Measurements from ENCODE around the gene TBL3.

The TBL3 gene

GRCh38 chr16:2028146-2028545 is 56.3 kb downstream of the TBL3 start:
- H3K9ac ChIP-seq, result no peak overlapping the region
- H3K4me1 ChIP-seq, result peaks cover 2% of the 10 kb centered on the region
- H3K27ac ChIP-seq, result no peak overlapping the region
- no peaks in the 10 kb centered on the region for H3K9me3 ChIP-seq (ENCODE audit: control insufficient read depth, low read length)
- no peak overlapping the region for H3K4me3 ChIP-seq (ENCODE audit: low read depth, low read length)
- H2AFZ ChIP-seq, result no peak overlapping the region
- H3K79me2 ChIP-seq, result no peaks in the 10 kb centered on the region
- TF ChIP-seq CTCF (IDR thresholded peaks at IDR 0.05), result no peak
- no peak overlapping the region for H3K4me2 ChIP-seq (ENCODE audit: low read length)
- no peaks in the 10 kb centered on the region for H3K36me3 ChIP-seq (ENCODE audit: control insufficient read depth, insufficient read depth, low read length)
- no peaks in the 10 kb centered on the region for H3K27me3 ChIP-seq (ENCODE audit: control insufficient read depth, insufficient read depth, low read length)

GRCh38 chr16:2028620-2029220 is 56.9 kb downstream of the TBL3 start:
- Histone ChIP-seq H3K4me2 (ENCODE audit: low read length) (no peak overlapping the region), H3K27ac (no peak overlapping the region), H3K4me1 (peaks cover 2% of the 10 kb centered on the region), H3K27me3 (ENCODE audit: control insufficient read depth, insufficient read depth, low read length) (no peaks in the 10 kb centered on the region), H2AFZ (no peak overlapping the region), H3K4me3 (ENCODE audit: low read depth, low read length) (peak overlapping the region; percentile 14), H3K9ac (no peak overlapping the region), H3K79me2 (no peaks in the 10 kb centered on the region), H3K36me3 (ENCODE audit: control insufficient read depth, insufficient read depth, low read length) (no peaks in the 10 kb centered on the region), H3K9me3 (ENCODE audit: control insufficient read depth, low read length) (no peaks in the 10 kb centered on the region)
- TF ChIP-seq CTCF (IDR thresholded peaks at IDR 0.05), result no peak

DNA sequence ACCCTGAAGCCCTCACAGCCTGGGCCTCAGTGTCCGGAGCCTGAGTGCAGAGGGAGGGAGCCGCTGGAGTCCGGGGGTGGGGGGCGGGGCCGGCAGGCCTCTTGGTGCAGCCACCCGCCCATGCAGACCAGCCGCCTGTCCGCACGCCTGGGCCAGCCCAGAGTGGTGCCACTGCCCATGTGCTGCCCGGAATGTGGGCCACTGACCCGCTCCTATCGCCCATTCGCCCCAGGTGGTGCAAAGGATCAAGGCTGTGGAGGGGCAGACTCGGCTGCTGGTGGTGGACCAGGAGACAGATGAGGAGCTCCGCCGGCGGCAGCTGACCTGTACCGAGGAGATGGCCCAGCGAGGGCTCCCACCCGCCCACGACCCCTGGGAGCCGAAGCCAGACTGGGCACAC is 57.5 kb downstream of the TBL3 start:
- peaks cover 2% of the 10 kb centered on the region for H3K4me1 ChIP-seq
- H3K9me3 ChIP-seq (ENCODE audit: control insufficient read depth, low read length), result no peaks in the 10 kb centered on the region
- H2AFZ ChIP-seq, result no peak overlapping the region
- no peak for TF ChIP-seq CTCF (IDR thresholded peaks at IDR 0.05)
- H3K27ac ChIP-seq, result no peak overlapping the region
- peak overlapping the region; percentile 14 for H3K4me3 ChIP-seq (ENCODE audit: low read depth, low read length)
- H3K9ac ChIP-seq, result no peak overlapping the region
- no peaks in the 10 kb centered on the region for H3K36me3 ChIP-seq (ENCODE audit: control insufficient read depth, insufficient read depth, low read length)
- no peaks in the 10 kb centered on the region for H3K79me2 ChIP-seq
- no peaks in the 10 kb centered on the region for H3K27me3 ChIP-seq (ENCODE audit: control insufficient read depth, insufficient read depth, low read length)
- no peak overlapping the region for H3K4me2 ChIP-seq (ENCODE audit: low read length)

GRCh38 chr16:2030036-2030435 is 58.2 kb downstream of the TBL3 start:
- Histone ChIP-seq H2AFZ (no peak overlapping the region), H3K79me2 (no peaks in the 10 kb centered on the region), H3K27ac (no peak overlapping the region), H3K36me3 (ENCODE audit: control insufficient read depth, insufficient read depth, low read length) (no peaks in the 10 kb centered on the region), H3K9ac (no peak overlapping the region), H3K4me2 (ENCODE audit: low read length) (peak overlapping the region; percentile 17), H3K9me3 (ENCODE audit: control insufficient read depth, low read length) (no peaks in the 10 kb centered on the region), H3K4me3 (ENCODE audit: low read depth, low read length) (no peak overlapping the region), H3K4me1 (peaks cover 2% of the 10 kb centered on the region), H3K27me3 (ENCODE audit: control insufficient read depth, insufficient read depth, low read length) (no peaks in the 10 kb centered on the region)
- TF ChIP-seq CTCF (IDR thresholded peaks at IDR 0.05), result no peak

DNA sequence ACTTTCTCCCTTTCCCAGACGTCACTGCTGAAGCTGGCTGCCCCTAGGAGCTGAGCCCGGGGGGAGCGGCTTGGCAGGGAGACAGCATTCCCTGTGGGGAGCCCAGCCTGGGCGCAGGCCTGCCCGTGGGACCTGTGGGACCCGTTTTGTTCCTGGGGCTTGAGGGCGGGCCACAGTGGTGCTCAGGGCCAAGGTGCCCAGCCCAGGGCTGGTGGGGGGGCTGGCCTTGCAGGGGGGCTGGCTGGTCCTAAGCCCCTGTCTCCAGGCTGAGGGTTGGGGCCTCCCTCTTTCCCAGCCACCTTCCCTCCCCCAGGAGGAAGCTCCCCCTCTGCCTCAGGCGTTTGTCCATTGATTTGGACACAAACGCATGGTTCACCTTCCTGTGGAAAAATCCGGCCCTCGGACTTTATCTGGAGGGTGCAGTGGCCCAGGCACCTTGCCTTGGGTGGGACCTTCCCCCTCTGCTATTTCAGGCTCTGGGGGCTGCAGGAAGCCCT is 59.3 kb downstream of the TBL3 start:
- Histone ChIP-seq H3K9ac (no peak overlapping the region), H3K4me3 (ENCODE audit: low read depth, low read length) (no peak overlapping the region), H3K79me2 (no peaks in the 10 kb centered on the region), H3K9me3 (ENCODE audit: control insufficient read depth, low read length) (no peaks in the 10 kb centered on the region), H3K4me2 (ENCODE audit: low read length) (no peak overlapping the region), H3K27me3 (ENCODE audit: control insufficient read depth, insufficient read depth, low read length) (no peaks in the 10 kb centered on the region), H2AFZ (no peak overlapping the region), H3K36me3 (ENCODE audit: control insufficient read depth, insufficient read depth, low read length) (no peaks in the 10 kb centered on the region), H3K27ac (no peak overlapping the region), H3K4me1 (peaks cover 2% of the 10 kb centered on the region)
- TF ChIP-seq CTCF (IDR thresholded peaks at IDR 0.05), result no peak
